Mucosa of rectum (tissue), 2 donors: ENCODE data around the gene SUN2.

Experiments used
- H3K27ac ChIP-seq, 2 donors: one replicate each; pipeline ENCODE4 v1.7.0; 2013; ENCODE audit warnings: inconsistent platforms in 2 of 2, low read depth in 2 of 2, low read length in 2 of 2
- H3K27me3 ChIP-seq, 2 donors: one replicate each; pipeline ENCODE4 v1.7.0; 2013; ENCODE audit warnings: low read length in 2 of 2; ENCODE audit not compliant: control insufficient read depth in 2 of 2, insufficient read depth in 2 of 2
- H3K36me3 ChIP-seq, 2 donors: one replicate each; pipeline ENCODE4 v1.7.0; 2013; ENCODE audit warnings: low read length in 2 of 2; ENCODE audit not compliant: control insufficient read depth in 2 of 2, insufficient read depth in 2 of 2
- H3K4me1 ChIP-seq, 2 donors: one replicate each; pipeline ENCODE4 v1.7.0; 2013; ENCODE audit warnings: low read length in 2 of 2, mild to moderate bottlenecking in 1 of 2; ENCODE audit not compliant: control insufficient read depth in 2 of 2, insufficient read depth in 2 of 2
- H3K4me3 ChIP-seq, 2 donors: one replicate each; pipeline ENCODE4 v1.7.0; 2013; ENCODE audit warnings: low read length in 2 of 2
- H3K9ac ChIP-seq, 2 donors: one replicate each; pipeline ENCODE4 v1.7.0; 2013; ENCODE audit warnings: low read length in 2 of 2, low read depth in 1 of 2, mild to moderate bottlenecking in 1 of 2
- H3K9me3 ChIP-seq, 2 donors: one replicate each; pipeline ENCODE4 v1.7.0; 2013; ENCODE audit warnings: low read length in 2 of 2; ENCODE audit not compliant: control insufficient read depth in 2 of 2
- donor health status: healthy.
- donor health status: Normal muscosa, but diverticular disease.

SUN2 gene

GRCh38 chr22:38718414-38718813, 37.4 kb downstream of the SUN2 start:
- Histone ChIP-seq H3K9me3 (no peaks in the 10 kb centered on the region), H3K27me3 (no peaks in the 10 kb centered on the region), H3K9ac (no peak overlapping the region), H3K4me1 (no peaks in the 10 kb centered on the region), H3K36me3 (peaks cover 32 to 47% of the 10 kb centered on the region in 2 donors), H3K27ac (no peak overlapping the region), H3K4me3 (no peak overlapping the region)

DNA sequence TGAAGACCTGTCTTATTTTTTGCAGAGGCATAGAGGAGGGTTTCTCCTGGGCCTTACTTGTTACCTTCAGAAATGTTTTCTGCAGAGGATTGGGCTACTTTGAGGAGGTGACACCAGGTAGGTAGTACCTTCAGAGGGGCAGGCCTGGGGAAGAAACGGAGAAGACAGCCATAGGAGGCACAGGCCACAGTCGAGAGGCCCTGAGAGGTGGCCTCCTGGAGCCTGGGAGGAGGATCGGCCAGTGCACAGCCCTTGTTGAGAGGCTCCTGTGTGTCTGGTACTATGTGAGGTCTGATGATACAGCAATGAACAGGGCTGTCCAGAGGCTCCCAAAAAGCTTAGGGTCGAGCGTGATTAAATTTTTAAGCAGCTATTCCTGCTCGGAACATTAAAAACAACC, 38.6 kb downstream of the SUN2 start:
- peaks cover 0 to 2% of the 10 kb centered on the region in 2 donors for H3K4me1 ChIP-seq
- H3K9me3 ChIP-seq: no peaks in the 10 kb centered on the region
- H3K4me3 ChIP-seq: no peak overlapping the region
- H3K36me3 ChIP-seq: peaks cover 26 to 45% of the 10 kb centered on the region in 2 donors
- H3K9ac ChIP-seq: no peak overlapping the region
- H3K27ac ChIP-seq: no peak overlapping the region
- H3K27me3 ChIP-seq: no peaks in the 10 kb centered on the region

DNA sequence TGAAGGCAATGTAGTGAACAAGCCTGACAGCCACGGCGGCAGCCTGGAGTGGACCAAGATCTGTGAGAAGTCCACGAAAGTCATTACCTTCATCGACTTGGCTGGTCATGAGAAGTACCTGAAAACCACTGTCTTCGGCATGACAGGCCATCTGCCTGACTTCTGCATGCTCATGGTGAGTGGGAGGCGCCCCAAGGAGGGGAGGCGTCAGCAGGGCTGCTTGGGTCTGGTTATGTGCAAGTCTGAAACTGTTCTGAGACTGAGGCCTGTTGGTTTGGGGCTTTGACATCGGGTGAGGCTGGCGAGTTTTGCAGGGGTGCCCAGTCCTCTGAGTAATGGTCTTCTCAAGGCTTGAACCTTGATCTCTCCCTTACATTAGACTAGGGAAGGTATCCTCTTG, 39.0 kb downstream of the SUN2 start:
- Histone ChIP-seq H3K9me3 (no peaks in the 10 kb centered on the region), H3K27ac (no peak overlapping the region), H3K36me3 (peaks cover 24 to 44% of the 10 kb centered on the region in 2 donors), H3K9ac (no peak overlapping the region), H3K4me1 (peaks cover 0 to 2% of the 10 kb centered on the region in 2 donors), H3K4me3 (no peak overlapping the region), H3K27me3 (no peaks in the 10 kb centered on the region)

- no peak overlapping the region for H3K4me3 ChIP-seq
- no peaks in the 10 kb centered on the region for H3K9me3 ChIP-seq
- H3K9ac ChIP-seq: no peak overlapping the region
- peaks cover 19 to 40% of the 10 kb centered on the region in 2 donors for H3K36me3 ChIP-seq
- peaks cover 0 to 2% of the 10 kb centered on the region in 2 donors for H3K4me1 ChIP-seq
- H3K27me3 ChIP-seq: no peaks in the 10 kb centered on the region
- H3K27ac ChIP-seq: no peak overlapping the region
Observed at GRCh38 chr22:38716271-38716670, 39.5 kb downstream of the SUN2 start.

DNA sequence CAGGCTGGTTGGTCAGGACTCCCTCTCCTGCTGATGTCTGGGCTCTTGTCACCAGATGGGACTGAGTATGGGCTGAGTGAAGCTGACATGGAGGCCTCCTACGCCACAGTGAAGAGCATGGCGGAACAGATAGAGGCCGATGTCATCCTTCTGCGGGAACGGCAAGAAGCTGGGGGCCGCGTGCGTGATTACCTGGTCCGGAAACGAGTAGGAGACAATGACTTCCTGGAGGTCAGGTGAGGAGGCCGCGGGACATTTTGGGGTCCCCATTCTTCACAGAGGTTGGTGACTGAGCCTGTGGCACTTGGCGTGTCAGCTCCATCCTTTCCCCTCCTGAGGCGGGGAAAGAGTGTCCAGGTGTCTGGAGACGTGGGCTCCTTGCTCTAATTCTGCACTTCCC, 39.9 kb downstream of the SUN2 start:
- Histone ChIP-seq H3K36me3 (peaks cover 19 to 42% of the 10 kb centered on the region in 2 donors), H3K27ac (no peak overlapping the region), H3K4me3 (no peak overlapping the region), H3K4me1 (peaks cover 0 to 2% of the 10 kb centered on the region in 2 donors), H3K27me3 (no peaks in the 10 kb centered on the region), H3K9me3 (no peaks in the 10 kb centered on the region), H3K9ac (no peak overlapping the region)

DNA sequence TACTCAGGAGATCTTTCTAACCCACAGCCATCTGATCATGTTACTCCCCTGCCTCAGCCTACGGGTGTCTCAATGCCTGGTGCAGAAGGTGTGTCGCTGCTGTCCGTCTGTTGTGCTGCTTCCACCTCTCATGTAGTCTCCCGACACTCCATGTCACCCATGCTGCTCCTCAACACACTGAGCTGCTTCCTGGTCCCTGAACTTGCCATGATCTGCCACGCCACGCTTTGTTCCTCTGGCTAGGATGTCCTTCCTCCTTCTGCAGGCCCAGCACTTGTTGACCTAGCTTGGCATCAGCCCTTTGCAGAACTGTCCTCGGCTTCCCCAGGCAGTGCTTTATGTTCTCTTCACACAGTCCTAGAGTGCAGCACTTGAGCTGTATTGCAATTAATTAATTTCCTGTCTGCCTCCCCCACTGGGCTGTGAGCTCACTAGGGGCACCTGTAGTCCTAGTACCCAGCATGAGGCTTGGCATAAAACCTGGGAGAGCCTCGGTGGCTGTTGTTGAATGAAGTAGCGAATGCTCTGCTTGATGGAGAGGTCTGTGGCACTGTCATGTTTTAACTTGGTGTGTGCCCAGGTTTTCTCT, 40.5 kb downstream of the SUN2 start:
- Histone ChIP-seq H3K4me1 (peaks cover 0 to 2% of the 10 kb centered on the region in 2 donors), H3K27ac (no peak overlapping the region), H3K9me3 (no peaks in the 10 kb centered on the region), H3K36me3 (peaks cover 19 to 43% of the 10 kb centered on the region in 2 donors), H3K4me3 (no peak overlapping the region), H3K27me3 (no peaks in the 10 kb centered on the region), H3K9ac (no peak overlapping the region)

GRCh38 chr22:38713921-38714320, 41.9 kb downstream of the SUN2 start:
- Histone ChIP-seq H3K4me3 (no peak overlapping the region), H3K4me1 (peaks cover 0 to 2% of the 10 kb centered on the region in 2 donors)

GRCh38 chr22:38712486-38713207, 43.2 kb downstream of the SUN2 start:
- H3K36me3 ChIP-seq: peaks cover 19 to 49% of the 10 kb centered on the region in 2 donors
- no peaks in the 10 kb centered on the region for H3K9me3 ChIP-seq
- H3K9ac ChIP-seq: no peak overlapping the region
- no peaks in the 10 kb centered on the region for H3K27me3 ChIP-seq
- peaks cover 10% of the 10 kb centered on the region in 2 donors for H3K4me1 ChIP-seq
- no peak overlapping the region for H3K27ac ChIP-seq
- no peak overlapping the region for H3K4me3 ChIP-seq

More at GRCh38 chr22:38713921-38714320, 41.9 kb downstream of the SUN2 start:
- Histone ChIP-seq H3K27me3 (no peaks in the 10 kb centered on the region), H3K9me3 (no peaks in the 10 kb centered on the region), H3K9ac (no peak overlapping the region), H3K36me3 (peaks cover 19 to 49% of the 10 kb centered on the region in 2 donors), H3K27ac (no peak overlapping the region)

DNA sequence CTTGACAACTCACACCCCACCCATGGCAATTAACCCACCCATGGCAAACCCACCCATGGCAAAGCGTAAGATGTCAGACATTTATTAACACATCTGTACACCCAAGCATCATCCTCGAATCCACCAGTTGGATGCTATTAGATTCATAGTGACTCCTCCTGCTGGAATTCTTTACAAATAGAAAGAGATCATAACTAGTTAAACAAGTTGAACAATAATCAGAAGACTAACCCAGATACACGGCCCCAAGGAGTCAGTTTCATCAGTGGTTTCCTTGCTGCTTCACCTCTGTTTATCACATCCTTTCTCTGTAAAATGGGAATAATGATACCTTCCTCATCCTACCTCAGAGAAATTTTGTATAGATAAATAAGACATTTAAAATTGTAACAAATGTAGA, 44.9 kb downstream of the SUN2 start:
- no peak overlapping the region for H3K4me3 ChIP-seq
- H3K27ac ChIP-seq: no peak overlapping the region
- H3K9me3 ChIP-seq: no peaks in the 10 kb centered on the region
- peaks cover 10 to 31% of the 10 kb centered on the region in 2 donors for H3K36me3 ChIP-seq
- peaks cover 18 to 21% of the 10 kb centered on the region in 2 donors for H3K4me1 ChIP-seq
- H3K9ac ChIP-seq: no peak overlapping the region
- H3K27me3 ChIP-seq: no peaks in the 10 kb centered on the region

DNA sequence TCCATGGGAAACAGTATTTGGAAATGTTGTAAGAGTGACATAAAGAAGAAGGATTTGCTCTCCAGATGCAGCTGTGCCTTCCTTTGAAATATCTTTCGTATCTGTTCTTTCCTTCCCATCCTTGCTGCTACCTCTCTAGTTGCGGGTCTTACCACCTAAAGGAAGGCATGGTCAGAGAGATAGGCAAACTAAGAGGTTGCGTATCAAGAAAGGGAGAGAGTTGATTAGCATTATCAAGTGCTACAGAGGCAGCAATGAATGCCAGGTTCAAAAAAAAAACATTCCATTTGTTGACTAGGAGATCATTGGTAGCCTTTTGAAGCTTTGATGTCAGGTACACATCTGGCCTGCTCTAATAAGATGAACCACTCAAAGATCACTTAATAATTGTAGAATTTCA, 45.4 kb downstream of the SUN2 start:
- H3K9me3 ChIP-seq: no peaks in the 10 kb centered on the region
- no peak overlapping the region for H3K4me3 ChIP-seq
- H3K36me3 ChIP-seq: peaks cover 5 to 31% of the 10 kb centered on the region in 2 donors
- H3K27me3 ChIP-seq: no peaks in the 10 kb centered on the region
- H3K27ac ChIP-seq: no peak overlapping the region
- H3K9ac ChIP-seq: no peak overlapping the region
- H3K4me1 ChIP-seq: peaks cover 18 to 21% of the 10 kb centered on the region in 2 donors
